ENCODE measurements around the gene RASGRF2.

The RASGRF2 gene

DNA sequence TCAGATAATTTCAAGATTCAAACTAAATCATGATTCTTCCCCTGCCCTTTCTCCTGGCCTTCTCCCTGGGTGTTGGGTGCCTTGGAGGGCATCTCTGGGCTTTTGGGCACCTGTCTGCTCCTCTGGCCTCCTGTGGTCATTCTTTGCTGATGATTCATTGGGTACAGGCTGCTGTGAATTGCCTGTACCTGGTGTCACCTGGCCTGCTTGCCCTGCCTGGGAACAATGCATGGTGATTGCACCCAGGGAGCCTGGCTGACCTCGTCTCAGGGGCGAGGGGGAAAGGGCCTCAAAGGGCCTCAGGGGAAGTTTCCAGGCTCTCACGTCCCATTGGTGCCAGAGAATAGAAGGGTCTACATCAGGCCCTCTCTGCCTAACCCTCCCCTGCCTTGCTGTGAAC lies 252.9 kb downstream of the RASGRF2 start:
- no peak for DNase-seq

GRCh38 chr5:81214848-81215247 lies 254.7 kb downstream of the RASGRF2 start:
- no peak for DNase-seq

DNA sequence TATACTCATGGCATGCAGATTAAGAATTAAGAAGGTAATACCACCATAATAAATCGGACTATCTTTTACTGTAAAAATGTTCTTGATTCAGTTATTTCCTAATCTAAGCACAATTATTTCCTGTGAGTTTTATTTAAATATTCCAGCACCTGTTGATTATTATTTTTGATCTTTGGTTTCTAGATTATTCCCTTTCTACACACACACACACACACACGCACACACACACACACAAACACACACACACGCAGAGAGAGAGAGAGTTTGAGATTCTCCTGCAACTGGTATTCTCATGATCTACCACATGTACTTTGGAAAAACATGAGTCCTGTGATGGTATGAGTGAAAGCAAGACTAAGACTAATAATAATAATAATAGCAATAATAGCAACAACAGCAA lies 256.0 kb downstream of the RASGRF2 start:
- no peak for DNase-seq

DNA sequence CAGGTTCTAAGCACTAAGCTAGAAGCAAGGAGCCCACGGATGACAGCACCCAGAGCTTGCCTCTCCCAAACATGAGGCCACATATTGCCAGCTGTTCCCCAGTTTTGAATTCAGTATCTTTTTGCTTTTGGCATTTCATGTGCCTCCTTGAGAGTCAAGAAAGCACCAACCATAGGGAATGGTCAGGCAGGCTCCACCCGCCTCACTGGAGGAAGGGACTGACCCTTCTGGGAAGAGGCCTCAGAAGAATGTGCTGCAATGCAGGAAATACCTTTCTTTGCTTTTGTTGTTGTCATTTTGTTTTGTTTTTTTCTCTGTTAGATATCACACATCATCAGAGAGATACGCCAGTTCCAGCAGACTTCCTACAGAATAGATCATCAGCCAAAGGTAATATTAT lies 259.2 kb downstream of the RASGRF2 start:
- DNase-seq, result no peak

DNA sequence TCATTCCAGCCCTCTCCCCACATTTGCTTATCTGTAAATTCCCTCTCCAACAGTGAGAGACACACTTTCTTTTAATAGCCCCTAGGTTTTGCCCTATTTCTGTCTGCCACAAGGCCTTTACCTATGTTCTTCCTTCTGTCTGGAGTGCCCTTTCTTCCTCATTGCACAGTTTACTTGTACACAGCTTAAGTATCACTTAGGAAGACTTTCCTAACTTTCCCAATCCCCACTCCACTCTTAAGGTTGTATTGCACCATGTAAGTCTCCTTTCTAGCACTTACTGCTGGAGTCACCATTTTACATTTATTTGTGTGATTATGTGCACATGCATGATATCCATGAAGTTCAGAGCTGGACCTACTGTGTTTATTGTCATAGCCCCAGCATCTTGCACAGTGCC lies 262.1 kb downstream of the RASGRF2 start:
- no peak for DNase-seq

DNA sequence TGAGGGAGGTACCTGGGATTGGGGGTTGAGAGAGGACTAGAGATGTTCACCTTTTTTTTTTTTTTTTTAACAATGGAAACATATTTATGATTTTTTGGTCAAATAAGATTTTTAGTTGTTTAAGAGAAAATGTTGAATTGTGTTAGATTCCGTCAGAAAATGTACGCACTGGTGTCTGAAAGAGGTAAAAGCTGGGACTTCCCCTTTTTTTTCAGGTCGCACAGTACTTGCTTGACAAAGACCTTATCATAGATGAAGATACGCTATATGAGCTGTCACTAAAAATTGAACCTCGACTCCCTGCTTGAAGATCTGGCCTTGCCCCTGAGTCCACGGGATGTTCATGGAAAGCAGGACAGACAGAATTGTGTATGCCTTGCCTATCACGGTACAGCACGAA lies 265.3 kb downstream of the RASGRF2 start:
- no peak for DNase-seq

DNA sequence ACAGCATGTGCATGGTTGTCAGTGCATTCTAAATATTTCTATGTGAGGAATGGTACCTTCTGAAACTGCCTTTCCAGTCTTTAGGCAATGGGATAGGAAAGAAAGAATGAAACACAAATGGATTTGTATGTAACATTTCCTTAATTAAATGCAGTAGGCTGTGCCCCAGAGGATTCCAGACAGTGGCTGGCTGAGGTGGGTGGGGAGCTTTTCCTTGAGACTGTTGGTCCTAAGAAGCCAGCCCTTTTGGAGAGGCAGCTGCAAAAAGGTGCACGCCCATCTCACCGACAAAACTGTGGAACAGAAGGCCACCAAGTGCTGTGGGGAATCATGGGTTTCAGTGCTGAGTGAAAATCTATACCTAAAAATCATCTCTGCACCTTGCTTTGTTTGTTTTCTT lies 266.1 kb downstream of the RASGRF2 start:
- no peak for DNase-seq

DNA sequence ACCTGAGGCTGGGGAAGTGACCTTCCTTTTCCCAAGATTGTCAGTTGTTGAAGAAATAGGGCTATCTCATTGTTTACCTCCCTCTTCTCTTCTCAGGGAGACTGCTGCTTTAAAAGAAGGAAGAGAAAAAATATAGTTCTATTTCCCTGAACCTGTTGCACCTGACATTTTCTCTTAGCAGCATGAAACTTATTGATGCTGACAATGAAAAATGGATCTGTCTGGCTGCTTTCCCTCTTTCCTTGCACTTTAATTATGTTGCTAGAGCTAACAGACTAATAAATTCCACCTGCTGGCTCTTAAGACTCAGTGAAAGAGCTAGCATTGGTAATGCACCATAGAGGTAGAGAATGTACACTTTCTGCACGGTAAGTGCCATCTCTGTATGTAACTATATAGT lies 266.8 kb downstream of the RASGRF2 start:
- DNase-seq, result no peak

GRCh38 chr5:81228084-81228483 lies 267.9 kb downstream of the RASGRF2 start:
- DNase-seq, result no peak

GRCh38 chr5:81230416-81230815 lies 270.3 kb downstream of the RASGRF2 start:
- DNase-seq, result no peak

DNA sequence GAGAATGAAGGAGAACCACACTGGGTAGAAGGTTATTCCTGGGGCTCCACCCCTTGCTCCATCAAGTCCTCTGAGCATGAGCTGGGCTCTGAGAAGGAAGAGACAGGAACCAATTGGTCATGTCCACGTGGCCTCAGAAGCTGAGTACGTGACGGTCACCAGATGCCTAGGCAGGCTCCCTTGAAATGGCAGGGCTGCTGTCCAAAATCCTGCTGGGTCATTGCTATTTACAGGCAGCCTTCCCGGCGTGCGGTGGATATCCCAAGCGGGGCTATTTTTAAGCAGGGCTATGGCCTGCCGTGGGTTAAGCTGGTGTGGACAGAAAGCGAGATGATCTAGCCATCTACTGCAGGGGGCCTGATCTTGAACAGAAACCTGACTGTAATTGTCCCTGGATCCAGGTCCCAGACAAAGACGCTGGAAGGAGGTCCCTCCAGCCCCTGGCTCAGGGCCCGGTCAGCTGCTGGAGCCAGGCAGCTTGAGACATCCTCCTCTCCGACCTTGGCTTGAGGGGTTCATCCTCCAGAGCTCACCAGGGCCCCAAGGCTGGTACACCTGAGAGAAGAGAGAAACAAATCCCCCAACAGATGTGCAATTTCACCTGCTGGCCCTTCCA lies 272.4 kb downstream of the RASGRF2 start:
- no peak for DNase-seq

DNA sequence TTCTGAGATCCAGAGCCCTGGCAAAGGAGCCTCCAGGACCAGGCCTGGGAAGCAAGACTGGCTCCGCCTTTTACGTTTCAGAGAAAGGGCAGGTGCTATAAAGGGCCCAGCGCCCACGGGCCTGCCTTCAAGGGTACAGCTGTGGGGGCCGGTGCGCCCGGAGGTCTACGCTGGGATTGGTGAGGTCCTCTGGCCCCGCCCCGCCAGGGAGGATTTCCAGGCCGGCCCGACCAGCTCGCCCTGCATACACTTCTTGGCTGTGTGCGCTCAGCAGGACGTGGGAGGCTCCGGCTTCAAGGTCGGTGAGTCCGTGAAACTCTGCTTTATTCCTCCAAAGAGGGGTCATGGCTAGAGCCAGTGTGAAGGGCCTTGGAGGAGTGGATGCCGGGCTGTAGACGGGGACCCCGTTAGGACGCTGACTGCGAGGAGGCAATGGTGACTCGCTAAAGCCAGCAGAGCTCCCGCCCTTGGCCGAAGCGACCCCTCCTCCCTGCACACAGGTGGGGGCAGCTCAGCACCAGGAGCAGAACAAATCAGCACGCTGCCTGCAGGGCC lies 273.0 kb downstream of the RASGRF2 start, which contains the start of gene CKMT2:
Gene CKMT2 (plus strand): TSS at position 243 of the 555 bp plus-strand sequence. CDS start 17,811 bp downstream, outside the sequence.
- no peak for DNase-seq

GRCh38 chr5:81234299-81234698 lies 274.1 kb downstream of the RASGRF2 start:
- DNase-seq, result no peak

GRCh38 chr5:81234801-81235200 lies 274.6 kb downstream of the RASGRF2 start:
- no peak for DNase-seq

DNA sequence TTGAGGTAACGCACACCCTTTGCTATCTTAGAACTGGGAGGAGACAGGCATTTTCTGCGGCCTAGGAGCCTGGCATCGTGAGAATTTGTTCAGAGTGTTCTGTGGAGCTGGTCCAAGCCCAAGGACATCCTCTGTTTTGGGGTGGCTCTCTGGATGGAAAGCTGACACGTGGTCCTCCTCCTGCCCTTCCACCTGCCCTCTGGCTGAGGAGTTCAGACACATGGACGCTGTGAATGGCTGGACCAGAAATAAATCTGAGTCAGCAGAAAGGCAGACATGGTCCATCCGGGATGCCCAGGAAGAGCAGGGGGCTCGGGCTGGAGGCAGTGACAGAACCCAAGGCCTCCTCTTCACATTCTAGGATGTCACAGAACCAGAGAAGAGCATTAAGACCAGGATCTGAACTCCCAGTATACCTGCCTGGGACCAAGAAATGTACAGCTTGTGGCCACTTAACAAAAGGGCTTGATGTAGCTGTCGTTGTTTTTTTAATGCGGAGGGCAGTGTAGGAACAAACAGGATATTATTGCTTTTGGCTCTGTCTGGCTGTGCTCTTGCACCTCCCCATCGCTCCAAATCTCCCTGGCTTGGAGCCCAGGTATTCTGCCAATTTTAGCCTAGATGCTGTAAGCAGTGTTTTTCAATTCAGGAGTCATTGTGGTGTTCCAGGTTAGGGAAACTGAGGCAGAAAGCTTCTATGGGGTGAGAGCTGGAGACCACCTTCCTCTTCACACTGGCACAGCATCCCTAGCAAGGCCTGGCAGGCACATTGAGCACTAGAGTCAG lies 275.3 kb downstream of the RASGRF2 start:
- DNase-seq, result no peak

DNA sequence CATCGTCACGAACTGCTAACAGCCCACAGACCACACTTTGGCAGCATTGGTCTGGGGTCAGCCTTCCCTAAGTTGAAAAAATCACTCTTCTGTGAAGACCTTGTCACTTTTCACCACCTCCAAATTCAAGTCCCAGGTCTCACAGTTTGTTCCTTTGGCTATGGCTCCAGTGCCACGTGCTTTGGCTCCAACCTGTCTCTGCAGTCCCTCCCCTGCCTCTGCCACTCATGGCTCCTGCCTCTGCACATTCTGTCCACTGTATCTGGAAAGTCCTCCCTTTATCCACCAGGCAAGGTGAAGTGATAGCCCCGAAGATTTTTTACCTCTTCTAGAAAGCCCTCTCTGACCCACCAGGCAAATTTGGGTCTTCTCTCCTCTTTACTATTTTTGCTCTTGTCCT lies 278.3 kb downstream of the RASGRF2 start:
- no peak for DNase-seq

DNA sequence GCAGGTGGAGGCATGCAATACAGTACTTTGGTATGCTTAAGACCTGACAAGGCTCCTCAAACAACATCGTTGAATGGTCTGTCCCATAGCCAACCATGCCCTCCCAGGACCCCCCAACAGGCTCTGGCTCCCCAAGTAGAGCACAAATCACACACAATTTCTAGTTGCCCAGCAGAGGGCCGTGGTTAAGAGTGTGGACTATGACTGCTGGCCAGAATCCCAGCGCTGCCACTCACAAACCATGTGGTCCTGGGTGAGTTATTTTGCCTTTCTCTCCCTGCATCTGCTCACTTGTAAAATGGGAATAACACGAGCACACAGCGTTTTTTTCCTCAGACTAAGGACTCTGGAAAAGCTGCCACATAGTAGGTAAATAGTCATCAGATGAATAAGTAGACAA lies 279.4 kb downstream of the RASGRF2 start:
- no peak for DNase-seq

DNA sequence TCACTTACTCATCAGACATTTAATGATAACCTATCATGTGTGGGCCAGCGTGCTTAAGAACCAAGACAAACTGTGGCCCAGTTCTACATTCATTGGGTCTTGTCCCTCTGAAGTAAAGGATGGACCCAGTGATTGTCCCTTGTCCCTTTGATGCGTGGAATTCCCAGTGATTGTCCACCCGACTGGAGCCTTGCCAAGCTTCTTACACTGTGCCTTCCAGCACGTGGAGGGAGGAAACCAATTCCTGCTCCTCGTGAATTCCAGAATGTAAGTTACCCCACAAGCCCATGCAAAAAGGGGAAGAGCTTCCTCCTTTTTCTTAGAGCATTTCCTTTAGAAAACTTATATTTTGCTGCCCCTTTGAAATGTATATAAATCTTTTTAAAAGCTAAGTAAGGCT lies 280.8 kb downstream of the RASGRF2 start:
- DNase-seq, result no peak

- no peak for DNase-seq
These were observed 281.9 kb downstream of the RASGRF2 start for GRCh38 chr5:81241961-81242648.

DNA sequence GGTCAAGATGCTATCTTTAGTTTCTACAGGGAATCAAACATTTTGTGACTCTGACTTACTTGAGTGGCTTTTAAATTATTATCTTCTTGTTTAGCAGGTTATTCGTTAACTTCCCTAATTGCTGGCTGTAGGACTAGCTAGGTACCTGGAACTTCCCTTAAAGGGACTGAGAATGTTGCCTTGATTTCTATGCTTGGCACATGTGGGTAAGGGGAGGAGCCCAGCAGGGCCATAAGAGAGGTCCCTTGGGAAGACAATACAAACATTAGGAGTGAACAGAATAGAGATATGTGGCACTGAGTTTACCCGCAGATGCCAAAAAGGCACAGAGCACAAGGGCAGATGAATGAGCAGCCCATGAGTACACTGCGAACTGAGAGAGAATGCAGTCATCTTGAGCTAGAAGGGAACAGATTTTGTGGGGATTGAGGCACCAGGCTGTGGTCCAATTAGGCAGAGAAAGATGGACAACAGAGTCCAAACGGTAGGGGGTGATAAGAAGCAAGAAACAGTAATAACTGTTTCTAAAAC lies 282.8 kb downstream of the RASGRF2 start:
- DNase-seq, result no peak

DNA sequence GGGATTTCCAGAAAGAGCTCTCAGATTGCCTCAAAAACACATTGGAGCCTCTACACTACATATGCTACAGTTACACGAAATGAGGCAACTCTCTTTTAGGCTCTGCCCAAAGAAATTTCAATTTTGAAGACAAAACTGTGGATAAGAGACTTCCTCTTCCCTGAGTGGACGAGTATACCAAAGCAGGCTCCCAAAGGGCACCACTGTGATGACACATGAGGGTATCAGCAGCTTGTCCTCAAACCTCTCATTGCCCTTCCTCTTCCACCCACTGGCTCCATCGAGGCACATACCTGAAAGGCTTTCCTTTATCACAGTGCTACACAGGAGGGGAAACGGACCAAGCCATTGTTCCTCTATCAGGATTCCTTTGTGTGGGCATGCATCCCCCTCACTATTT lies 284.3 kb downstream of the RASGRF2 start:
- no peak for DNase-seq

- no peak for DNase-seq
These were observed 285.7 kb downstream of the RASGRF2 start for GRCh38 chr5:81245871-81246235.

GRCh38 chr5:81246697-81247096 lies 286.5 kb downstream of the RASGRF2 start:
- no peak for DNase-seq
